GM12875 (cell line): ENCODE data around the gene HEG1.
"Not testable (repeated sequence)": the region's sequence is repeated elsewhere in the genome, so short reads cannot be mapped to it uniquely, and the experiment has no call there.

Experiments used
- H3K4me3 ChIP-seq: one replicate; pipeline ENCODE4 v1.5.1; 2011; ENCODE audit warnings: low read depth, low read length, control low read depth
- CTCF ChIP-seq: IDR thresholded peaks from 2 replicates; pipeline ENCODE4 v1.5.1; 2011; ENCODE audit warnings: low read depth, mild to moderate bottlenecking, control low read depth, inconsistent platforms, low read length, moderate library complexity, borderline replicate concordance; ENCODE audit not compliant: insufficient read depth

The HEG1 gene

GRCh38 chr3:124963755-124964154, 92.0 kb downstream of the HEG1 start:
- TF ChIP-seq CTCF, result no peak
- H3K4me3 ChIP-seq, result no peak overlapping the region

GRCh38 chr3:124962403-124962940, 93.3 kb downstream of the HEG1 start:
- H3K4me3 ChIP-seq, result no peak overlapping the region
- no peak for TF ChIP-seq CTCF

GRCh38 chr3:124960698-124961097, 95.1 kb downstream of the HEG1 start:
- no peak for TF ChIP-seq CTCF
- H3K4me3 ChIP-seq, result no peak overlapping the region

- no peak overlapping the region for H3K4me3 ChIP-seq
- TF ChIP-seq CTCF, result no peak
These were observed 95.7 kb downstream of the HEG1 start for GRCh38 chr3:124960105-124960504.

GRCh38 chr3:124957951-124958350, 97.8 kb downstream of the HEG1 start:
- not testable (repeated sequence) for H3K4me3 ChIP-seq

- TF ChIP-seq CTCF, result no peak
These were observed 103.4 kb downstream of the HEG1 start for GRCh38 chr3:124952282-124952855.

GRCh38 chr3:124951511-124952281, 104.1 kb downstream of the HEG1 start:
- no peak overlapping the region for H3K4me3 ChIP-seq
- TF ChIP-seq CTCF, result no peak

More at GRCh38 chr3:124952282-124952855, 103.4 kb downstream of the HEG1 start:
- H3K4me3 ChIP-seq, result no peak overlapping the region
